ENCODE measurements around the gene CD207. TPM values are rescaled to one million over a fixed set of nuclear protein-coding genes. Genes with fewer than 3 reads are reported as not detected.

Gene CD207
- total RNA-seq, 3 donors from 2014 or later (not counting 1 experiment from before 2014, with no cell fraction given), result not detected

DNA sequence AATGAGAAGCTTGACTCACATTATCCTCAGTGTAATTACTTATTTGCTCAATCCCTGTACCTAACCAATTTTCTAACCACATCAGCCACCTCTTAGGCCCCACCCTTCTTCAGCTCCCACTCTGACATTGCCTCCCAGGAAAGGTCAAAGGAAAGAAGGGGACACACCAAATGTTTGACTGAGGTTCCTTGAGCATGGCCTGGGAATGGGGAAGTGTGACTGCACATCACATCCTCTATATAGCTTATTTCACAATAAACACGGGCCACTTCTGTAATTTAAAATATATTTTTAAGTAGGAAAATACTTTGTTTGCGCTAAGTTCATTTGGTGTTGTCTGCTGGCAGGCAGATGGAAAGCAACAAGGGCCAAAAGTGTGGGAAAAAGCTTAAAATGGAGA is 42.2 kb downstream of the CD207 start:
- intact Hi-C loops (cut with micrococcal nuclease), result no loop called here

DNA sequence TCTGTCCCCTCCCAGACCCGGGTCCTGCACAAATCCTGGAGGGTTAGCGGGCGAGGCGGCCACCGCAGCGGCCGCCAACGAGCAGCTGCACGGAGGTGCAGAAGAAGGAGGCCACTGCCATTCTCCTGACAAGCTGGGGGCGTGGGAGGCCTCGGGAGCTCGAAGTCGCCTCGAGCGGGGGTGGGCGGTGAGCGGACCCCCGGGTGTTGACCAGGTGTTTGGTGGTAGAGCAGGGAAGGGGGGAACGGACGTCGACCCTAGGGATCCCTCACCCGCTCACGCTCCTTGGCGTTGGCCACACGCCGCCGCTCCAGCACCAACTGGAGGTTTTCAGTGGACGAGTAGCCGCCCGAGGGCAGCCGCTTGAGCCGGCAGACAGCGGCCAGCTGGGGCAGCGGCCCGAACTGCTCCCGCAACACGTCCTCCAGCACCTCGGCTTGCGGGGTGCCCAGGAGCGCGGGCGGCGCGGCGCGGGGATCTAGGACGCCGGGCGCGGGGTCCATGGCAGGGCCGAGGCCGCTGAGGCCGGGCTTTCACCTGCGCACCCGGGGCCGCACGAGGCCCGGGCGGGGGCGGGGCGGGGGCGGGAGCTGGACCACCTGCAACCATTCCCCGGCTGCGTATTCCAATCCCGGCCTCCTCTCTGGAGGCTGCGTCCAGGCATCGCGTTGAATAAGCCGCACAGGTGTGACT is 45.3 kb downstream of the CD207 start, which contains the start of gene FIGLA:
Gene FIGLA, minus strand, starts transcription at position 508 of the 693 bp plus-strand sequence. Its CDS starts 5 bp downstream, at position 503.
- Histone ChIP-seq H3K36me3 (ENCODE audit: control insufficient read depth, insufficient read depth, low read length) (no peaks in the 10 kb centered on the region), H3K9me3 (ENCODE audit: control insufficient read depth, insufficient read depth, low read length) (no peaks in the 10 kb centered on the region), H3K4me1 (ENCODE audit: control insufficient read depth, insufficient read depth, low read length) (peaks cover 14% of the 10 kb centered on the region), H3K27me3 (ENCODE audit: control insufficient read depth, insufficient read depth, low read length) (peaks cover 24% of the 10 kb centered on the region), H3K4me3 (ENCODE audit: low read length) (peak within 1 kb of the TSS; percentile 18), H3K27ac (ENCODE audit: low read length) (no peak within 1 kb of the TSS)
- no peak for TF ChIP-seq CTCF (IDR thresholded peaks at IDR 0.05)
- peak; percentile 9 to 53 (median 35) for ATAC-seq
- Mint-ChIP-seq H3K27ac (peak within 1 kb of the TSS in 1 of 2 donors; percentile 34), H3K27me3 (ENCODE audit: low read depth in 2 of 2) (peaks cover 45 to 68% of the 10 kb centered on the region in 2 donors), H3K9me3 (no peaks in the 10 kb centered on the region), H3K4me3 (peak within 1 kb of the TSS; percentile 93), H3K36me3 (no peaks in the 10 kb centered on the region), H3K4me1 (peaks cover 8 to 15% of the 10 kb centered on the region in 2 donors)
- 10% methylated on average over 69 of the region's 69 CpGs for WGBS (ENCODE audit: insufficient coverage)
- no peak for DNase-seq
- intact Hi-C loops (cut with micrococcal nuclease), result no loop called here

More for the DNA sequence above, 42.2 kb downstream of the CD207 start:
- no peaks in the 10 kb centered on the region for H3K9me3 ChIP-seq (ENCODE audit: control insufficient read depth, insufficient read depth, low read length)
- no peak for DNase-seq
- H3K9me3 Mint-ChIP-seq, result no peaks in the 10 kb centered on the region
- peaks cover 24% of the 10 kb centered on the region for H3K27me3 ChIP-seq (ENCODE audit: control insufficient read depth, insufficient read depth, low read length)
- peaks cover 30 to 50% of the 10 kb centered on the region in 2 donors for H3K27me3 Mint-ChIP-seq (ENCODE audit: low read depth in 2 of 2)
- H3K4me1 ChIP-seq (ENCODE audit: control insufficient read depth, insufficient read depth, low read length), result peaks cover 20% of the 10 kb centered on the region
- H3K27ac ChIP-seq (ENCODE audit: low read length), result no peak overlapping the region
- H3K4me3 ChIP-seq (ENCODE audit: low read length), result no peak overlapping the region
- no peak overlapping the region for H3K4me3 Mint-ChIP-seq
- ATAC-seq, result no peak
- whole genome bisulfite sequencing (ENCODE audit: insufficient coverage), result 83% methylated on average over 1 of the region's 2 CpGs
- no peaks in the 10 kb centered on the region for H3K36me3 ChIP-seq (ENCODE audit: control insufficient read depth, insufficient read depth, low read length)
- TF ChIP-seq CTCF (IDR thresholded peaks at IDR 0.05), result no peak
- no peaks in the 10 kb centered on the region for H3K36me3 Mint-ChIP-seq
- no peak overlapping the region for H3K27ac Mint-ChIP-seq
- H3K4me1 Mint-ChIP-seq, result peaks cover 19 to 29% of the 10 kb centered on the region in 2 donors

DNA sequence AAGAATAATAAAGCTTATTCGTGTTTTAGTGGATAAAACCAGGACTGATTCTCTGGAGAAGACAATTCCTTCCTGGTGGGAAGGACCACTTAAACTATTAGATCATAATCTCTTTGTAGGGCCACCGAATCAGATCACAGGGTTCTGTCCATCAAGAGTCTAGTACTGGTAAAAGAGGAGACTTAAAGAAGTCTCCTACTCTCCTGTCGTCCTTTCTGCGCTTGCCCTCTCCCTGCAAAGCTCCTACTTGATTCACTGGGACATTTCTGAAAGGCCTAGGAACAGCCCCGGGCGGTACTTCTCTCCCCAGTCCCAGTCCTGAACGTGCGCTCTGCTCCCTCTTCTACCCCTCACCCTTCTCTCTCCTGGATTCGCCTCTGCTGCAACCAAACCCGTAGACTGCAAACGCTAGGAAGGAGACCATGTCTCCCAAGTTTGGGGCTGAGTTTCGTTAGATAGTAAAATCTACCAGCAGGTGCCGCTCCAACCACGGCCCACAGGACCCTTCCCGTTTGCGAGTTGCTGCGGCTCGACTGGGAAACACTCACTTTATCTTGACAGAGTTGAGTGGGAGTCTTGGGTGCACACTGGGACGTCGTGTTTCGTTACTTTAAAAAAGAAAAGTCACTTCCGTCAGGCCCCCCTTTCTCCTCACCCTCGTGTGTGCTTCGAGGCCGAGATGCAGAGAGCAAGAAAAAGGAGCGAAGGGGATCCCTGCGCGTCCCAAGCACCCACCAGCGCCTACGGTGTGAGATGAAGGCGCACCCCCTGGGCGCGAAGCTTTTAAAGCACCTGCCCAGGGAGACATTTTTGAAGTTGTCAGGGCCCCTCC is 46.1 kb downstream of the CD207 start:
- intact Hi-C loops (cut with micrococcal nuclease), result loop anchor here (1.0 to 2.0 kb wide), 4 partner anchors 73 to 158 kb away; no protein-coding TSS in a partner anchor
- H3K27me3 ChIP-seq (ENCODE audit: control insufficient read depth, insufficient read depth, low read length), result peaks cover 24% of the 10 kb centered on the region
- peaks cover 45 to 65% of the 10 kb centered on the region in 2 donors for H3K27me3 Mint-ChIP-seq (ENCODE audit: low read depth in 2 of 2)

More for the DNA sequence above, 46.1 kb downstream of the CD207 start:
- peak overlapping the region in 1 of 2 donors; percentile 34 for H3K27ac Mint-ChIP-seq
- WGBS (ENCODE audit: insufficient coverage), result 4% methylated on average over 32 of the region's 33 CpGs
- H3K36me3 Mint-ChIP-seq, result no peaks in the 10 kb centered on the region
- Histone ChIP-seq H3K27ac (ENCODE audit: low read length) (no peak overlapping the region), H3K4me3 (ENCODE audit: low read length) (peak overlapping the region; percentile 18), H3K9me3 (ENCODE audit: control insufficient read depth, insufficient read depth, low read length) (no peaks in the 10 kb centered on the region), H3K4me1 (ENCODE audit: control insufficient read depth, insufficient read depth, low read length) (peaks cover 14% of the 10 kb centered on the region), H3K36me3 (ENCODE audit: control insufficient read depth, insufficient read depth, low read length) (no peaks in the 10 kb centered on the region)
- no peaks in the 10 kb centered on the region for H3K9me3 Mint-ChIP-seq
- peaks cover 8 to 18% of the 10 kb centered on the region in 2 donors for H3K4me1 Mint-ChIP-seq
- TF ChIP-seq CTCF (IDR thresholded peaks at IDR 0.05), result peak; percentile 71
- DNase-seq (peak; percentile 58 to 80), ATAC-seq (peak; percentile 58 to 86 (median 76))
- H3K4me3 Mint-ChIP-seq, result peak overlapping the region; percentile 93

Measured in natural killer cell (primary cell).